Panc1 (cell line): ENCODE results near the gene WDR7. TPM values are rescaled to one million over a fixed set of nuclear protein-coding genes. Genes with fewer than 3 reads are reported as not detected.

ENCODE experiments used
- ATAC-seq: fragments of 200-7000 bp; cut with Tn5 transposase; 2 replicates; pipeline ENCODE4 v1.9.1; 2020; ENCODE audit warnings: mild to moderate bottlenecking, moderate library complexity
- BruUV-seq: library from RNA; stranded (reverse); fragments of 400-500 nt; replicated peaks from 2 replicates; lab custom pipeline; 2021; lab: Mats Ljungman, UMichigan
- CTCF ChIA-PET: fragments of 300-600 bp; sonication (Branson Sonifier 250); formaldehyde crosslinking; loops from one replicate; lab custom pipeline; 2022; ENCODE audit warnings: antibody characterized with exemption; lab: Charles Lee
- POLR2A ChIA-PET: fragments of 300-600 bp; sonication (Branson Sonifier 250); formaldehyde crosslinking; loops from one replicate; lab custom pipeline; 2022; ENCODE audit warnings: antibody characterized with exemption; lab: Charles Lee
- DNase-seq: peaks from one replicate; pipeline ENCODE4 v3.0.0-alpha.2; 2010; ENCODE audit warnings: low read depth, low spot score
- H3K27ac ChIP-seq: 2 replicates; pipeline ENCODE4 v1.5.1; 2011; ENCODE audit warnings: mild to moderate bottlenecking, low read length, inconsistent platforms
- H3K27me3 ChIP-seq: fragments of 200-500 bp; sonication (Bioruptor generic); 2 replicates; pipeline ENCODE4 v1.6.0; 2014; ENCODE audit warnings: low read length, inconsistent platforms; ENCODE audit not compliant: control insufficient read depth, insufficient read depth
- H3K36me3 ChIP-seq: fragments of 200-500 bp; sonication (Bioruptor generic); 2 replicates; pipeline ENCODE4 v1.5.1; 2014; ENCODE audit warnings: inconsistent platforms, mild to moderate bottlenecking, low read length, moderate library complexity; ENCODE audit not compliant: control insufficient read depth, insufficient read depth
- H3K4me1 ChIP-seq: 2 replicates; pipeline ENCODE4 v1.5.1; 2011; ENCODE audit warnings: inconsistent platforms, mild to moderate bottlenecking, low read length, moderate library complexity; ENCODE audit not compliant: control insufficient read depth, insufficient read depth
- H3K4me3 ChIP-seq, 2 experiments: 2 replicates each; pipeline ENCODE4 v1.5.1; 2011 to 2012; ENCODE audit warnings: low read depth in 2 of 2, low read length in 2 of 2, mild to moderate bottlenecking in 2 of 2, inconsistent platforms in 1 of 2, moderate library complexity in 1 of 2
- H3K9me3 ChIP-seq: fragments of 200-500 bp; sonication (Bioruptor generic); 2 replicates; pipeline ENCODE4 v1.5.1; 2014; ENCODE audit warnings: low read depth, mild to moderate bottlenecking, inconsistent platforms, low read length, moderate library complexity; ENCODE audit not compliant: control insufficient read depth, insufficient read depth
- POLR2AphosphoS5 ChIP-seq: IDR thresholded peaks from 2 replicates; pipeline ENCODE4 v1.6.1; 2012; ENCODE audit warnings: mild to moderate bottlenecking, low read depth, low read length, moderate library complexity
- SIN3A ChIP-seq: IDR thresholded peaks from 2 replicates; pipeline ENCODE4 v1.6.1; 2012; ENCODE audit warnings: low read depth, mild to moderate bottlenecking, low read length, moderate library complexity, borderline replicate concordance; ENCODE audit not compliant: insufficient read depth
- TCF7L2 ChIP-seq: IDR thresholded peaks from 2 replicates; pipeline ENCODE4 v1.6.1; 2011; ENCODE audit warnings: mild to moderate bottlenecking, low read depth, low read length, inconsistent platforms
- in situ Hi-C: cut with HindIII; loops from 2 replicates; pipeline ENCODE4 v1.10.0; 2016; ENCODE audit warnings: low sequenced_read_pairs, low pct_unique_long_range_greater_than_20kb
- intact Hi-C: fragments of 100-400 bp; cut with micrococcal nuclease; formaldehyde crosslinking; loops from one replicate; pipeline ENCODE4 v1.10.0; 2022; ENCODE audit not compliant: unreplicated experiment
- total RNA-seq: library from RNA; stranded (reverse); gene quantifications from one replicate; pipeline ENCODE4 v1.2.1, GENCODE V29; 2021; ENCODE audit not compliant: unreplicated experiment
- TF ChIP-seq, protein P1 (sequence below), 2 experiments: IDR thresholded peaks; 2 replicates each; pipeline ENCODE4 v1.6.1; 2011 to 2012; ENCODE audit warnings: low read depth in 2 of 2, control low read depth in 1 of 2, low read length in 1 of 2, mild to moderate bottlenecking in 1 of 2, moderate library complexity in 1 of 2; ENCODE audit not compliant: insufficient read depth in 1 of 2
- TF ChIP-seq, protein P2 (sequence below): fragments of 450-650 bp; IDR thresholded peaks from 2 replicates; pipeline ENCODE4 v1.5.1; 2017; ENCODE audit warnings: mild to moderate bottlenecking

The WDR7 gene
- total RNA-seq, 1 experiment from 2014 or later, result 12.3 TPM

DNA sequence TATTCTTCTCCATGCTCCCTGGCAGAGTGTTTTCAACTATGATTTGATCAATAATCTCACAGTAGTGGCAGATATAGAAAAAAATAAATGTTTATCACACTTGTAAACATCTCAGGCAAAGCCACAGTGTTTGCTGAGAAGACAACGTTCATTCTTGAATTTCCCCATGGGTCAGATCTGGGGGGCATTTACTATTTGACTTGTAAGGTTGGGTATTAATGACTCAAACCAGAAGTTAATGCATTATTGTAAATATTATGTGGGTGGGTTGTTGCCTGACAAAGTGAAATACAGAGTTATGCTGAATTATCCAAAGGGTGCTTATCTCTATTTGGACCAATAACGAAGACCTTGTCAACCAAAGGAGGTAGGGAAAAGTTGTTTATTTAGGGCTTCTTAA lies 346.0 kb downstream of the WDR7 start:
- DNase-seq (no peak), ATAC-seq (no peak)
- in situ Hi-C loops, result no loop called here
- H3K4me3 ChIP-seq, result no peak overlapping the region
- ChIA-PET CTCF (no interaction called here), POLR2A (no interaction called here)
- H3K4me1 ChIP-seq, result no peaks in the 10 kb centered on the region
- TF ChIP-seq SIN3A (no peak), TCF7L2 (no peak), POLR2AphosphoS5 (no peak)
- TF ChIP-seq, protein P1, sequence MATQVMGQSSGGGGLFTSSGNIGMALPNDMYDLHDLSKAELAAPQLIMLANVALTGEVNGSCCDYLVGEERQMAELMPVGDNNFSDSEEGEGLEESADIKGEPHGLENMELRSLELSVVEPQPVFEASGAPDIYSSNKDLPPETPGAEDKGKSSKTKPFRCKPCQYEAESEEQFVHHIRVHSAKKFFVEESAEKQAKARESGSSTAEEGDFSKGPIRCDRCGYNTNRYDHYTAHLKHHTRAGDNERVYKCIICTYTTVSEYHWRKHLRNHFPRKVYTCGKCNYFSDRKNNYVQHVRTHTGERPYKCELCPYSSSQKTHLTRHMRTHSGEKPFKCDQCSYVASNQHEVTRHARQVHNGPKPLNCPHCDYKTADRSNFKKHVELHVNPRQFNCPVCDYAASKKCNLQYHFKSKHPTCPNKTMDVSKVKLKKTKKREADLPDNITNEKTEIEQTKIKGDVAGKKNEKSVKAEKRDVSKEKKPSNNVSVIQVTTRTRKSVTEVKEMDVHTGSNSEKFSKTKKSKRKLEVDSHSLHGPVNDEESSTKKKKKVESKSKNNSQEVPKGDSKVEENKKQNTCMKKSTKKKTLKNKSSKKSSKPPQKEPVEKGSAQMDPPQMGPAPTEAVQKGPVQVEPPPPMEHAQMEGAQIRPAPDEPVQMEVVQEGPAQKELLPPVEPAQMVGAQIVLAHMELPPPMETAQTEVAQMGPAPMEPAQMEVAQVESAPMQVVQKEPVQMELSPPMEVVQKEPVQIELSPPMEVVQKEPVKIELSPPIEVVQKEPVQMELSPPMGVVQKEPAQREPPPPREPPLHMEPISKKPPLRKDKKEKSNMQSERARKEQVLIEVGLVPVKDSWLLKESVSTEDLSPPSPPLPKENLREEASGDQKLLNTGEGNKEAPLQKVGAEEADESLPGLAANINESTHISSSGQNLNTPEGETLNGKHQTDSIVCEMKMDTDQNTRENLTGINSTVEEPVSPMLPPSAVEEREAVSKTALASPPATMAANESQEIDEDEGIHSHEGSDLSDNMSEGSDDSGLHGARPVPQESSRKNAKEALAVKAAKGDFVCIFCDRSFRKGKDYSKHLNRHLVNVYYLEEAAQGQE (IDR thresholded peaks at IDR 0.05; ENCODE audit: insufficient read depth in 1 of 2, low read depth in 2 of 2, low read length in 1 of 2), result no peak
- TF ChIP-seq, protein P2, sequence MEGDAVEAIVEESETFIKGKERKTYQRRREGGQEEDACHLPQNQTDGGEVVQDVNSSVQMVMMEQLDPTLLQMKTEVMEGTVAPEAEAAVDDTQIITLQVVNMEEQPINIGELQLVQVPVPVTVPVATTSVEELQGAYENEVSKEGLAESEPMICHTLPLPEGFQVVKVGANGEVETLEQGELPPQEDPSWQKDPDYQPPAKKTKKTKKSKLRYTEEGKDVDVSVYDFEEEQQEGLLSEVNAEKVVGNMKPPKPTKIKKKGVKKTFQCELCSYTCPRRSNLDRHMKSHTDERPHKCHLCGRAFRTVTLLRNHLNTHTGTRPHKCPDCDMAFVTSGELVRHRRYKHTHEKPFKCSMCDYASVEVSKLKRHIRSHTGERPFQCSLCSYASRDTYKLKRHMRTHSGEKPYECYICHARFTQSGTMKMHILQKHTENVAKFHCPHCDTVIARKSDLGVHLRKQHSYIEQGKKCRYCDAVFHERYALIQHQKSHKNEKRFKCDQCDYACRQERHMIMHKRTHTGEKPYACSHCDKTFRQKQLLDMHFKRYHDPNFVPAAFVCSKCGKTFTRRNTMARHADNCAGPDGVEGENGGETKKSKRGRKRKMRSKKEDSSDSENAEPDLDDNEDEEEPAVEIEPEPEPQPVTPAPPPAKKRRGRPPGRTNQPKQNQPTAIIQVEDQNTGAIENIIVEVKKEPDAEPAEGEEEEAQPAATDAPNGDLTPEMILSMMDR, result no peak
- no peaks in the 10 kb centered on the region for H3K27me3 ChIP-seq
- no peaks in the 10 kb centered on the region for H3K36me3 ChIP-seq
- H3K9me3 ChIP-seq, result no peaks in the 10 kb centered on the region
- H3K27ac ChIP-seq, result no peak overlapping the region
- no TSS peak for BruUV-seq
- intact Hi-C loops, result no loop called here

DNA sequence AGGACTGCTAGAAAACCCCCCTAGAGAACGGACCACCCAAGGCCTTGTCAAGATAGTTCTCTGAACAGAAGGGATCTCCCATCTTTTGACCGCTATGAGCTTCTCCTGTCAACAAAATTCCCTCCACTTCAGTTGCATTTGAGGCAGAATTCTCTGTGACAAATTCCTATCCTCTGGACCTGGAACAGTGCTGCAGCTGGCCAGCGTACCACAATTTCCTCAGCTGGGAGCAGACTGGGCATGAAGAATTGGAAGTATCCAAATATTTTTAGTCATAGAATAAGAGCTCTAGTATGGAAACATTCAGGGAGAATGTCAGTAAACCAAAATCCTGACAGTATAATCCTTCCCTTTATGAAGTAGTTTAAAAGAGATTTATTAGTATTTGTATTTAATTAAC lies 348.7 kb downstream of the WDR7 start:
- no peaks in the 10 kb centered on the region for H3K27me3 ChIP-seq
- DNase-seq (no peak), ATAC-seq (no peak)
- ChIA-PET CTCF (no interaction called here), POLR2A (no interaction called here)
- no peaks in the 10 kb centered on the region for H3K36me3 ChIP-seq
- intact Hi-C loops, result no loop called here
- no peak overlapping the region for H3K27ac ChIP-seq
- no peak for TF ChIP-seq SIN3A
- BruUV-seq, result no TSS peak
- H3K4me3 ChIP-seq, result no peak overlapping the region
- in situ Hi-C loops, result no loop called here
- H3K4me1 ChIP-seq, result no peaks in the 10 kb centered on the region
- H3K9me3 ChIP-seq, result no peaks in the 10 kb centered on the region

DNA sequence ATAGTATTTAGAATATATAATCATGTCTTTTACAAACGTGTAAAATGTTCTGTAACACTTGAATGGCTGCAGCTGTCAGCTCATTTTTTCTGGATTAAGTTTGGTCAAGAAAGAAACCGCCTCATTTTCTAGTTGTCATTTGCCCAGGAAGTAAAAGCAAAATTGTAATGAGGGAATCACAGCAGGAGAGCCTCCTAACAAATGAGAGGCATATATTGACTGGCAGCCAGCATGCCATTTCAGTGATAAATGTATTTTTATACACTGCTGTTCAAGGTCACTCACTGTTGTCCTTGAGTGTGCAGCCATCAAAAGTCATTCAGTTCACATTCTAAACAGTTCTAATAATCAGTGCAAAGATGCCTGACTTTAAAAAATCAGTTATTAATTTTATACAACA lies 351.5 kb downstream of the WDR7 start:
- Histone ChIP-seq H3K27ac (no peak overlapping the region), H3K36me3 (no peaks in the 10 kb centered on the region), H3K4me3 (no peak overlapping the region), H3K4me1 (no peaks in the 10 kb centered on the region), H3K27me3 (no peaks in the 10 kb centered on the region), H3K9me3 (no peaks in the 10 kb centered on the region)
- BruUV-seq, result no TSS peak
- POLR2A ChIA-PET, result interaction anchor here (0.6 kb wide), 1 partner anchor 268 kb away, joined by 4 read pairs; no protein-coding TSS in a partner anchor
- CTCF ChIA-PET, result no interaction called here
- ATAC-seq, result no peak
- TF ChIP-seq SIN3A, result no peak
- TF ChIP-seq, protein P2, result no peak
- TF ChIP-seq POLR2AphosphoS5, result no peak
- TF ChIP-seq TCF7L2, result no peak
- TF ChIP-seq, protein P1 (IDR thresholded peaks at IDR 0.05; ENCODE audit: insufficient read depth in 1 of 2, low read depth in 2 of 2, low read length in 1 of 2), result no peak
- intact Hi-C loops, result no loop called here
- in situ Hi-C loops, result no loop called here
- DNase-seq, result no peak
